HG03565 (cell line): Measurements from ENCODE around the gene TBC1D9B.

Source experiments
- ATAC-seq: cut with Tn5 transposase; IDR thresholded peaks from one replicate; pipeline ENCODE4 v1.9.1; 2021; ENCODE audit warnings: mild to moderate bottlenecking, moderate library complexity; ENCODE audit not compliant: unreplicated experiment

The TBC1D9B gene

DNA sequence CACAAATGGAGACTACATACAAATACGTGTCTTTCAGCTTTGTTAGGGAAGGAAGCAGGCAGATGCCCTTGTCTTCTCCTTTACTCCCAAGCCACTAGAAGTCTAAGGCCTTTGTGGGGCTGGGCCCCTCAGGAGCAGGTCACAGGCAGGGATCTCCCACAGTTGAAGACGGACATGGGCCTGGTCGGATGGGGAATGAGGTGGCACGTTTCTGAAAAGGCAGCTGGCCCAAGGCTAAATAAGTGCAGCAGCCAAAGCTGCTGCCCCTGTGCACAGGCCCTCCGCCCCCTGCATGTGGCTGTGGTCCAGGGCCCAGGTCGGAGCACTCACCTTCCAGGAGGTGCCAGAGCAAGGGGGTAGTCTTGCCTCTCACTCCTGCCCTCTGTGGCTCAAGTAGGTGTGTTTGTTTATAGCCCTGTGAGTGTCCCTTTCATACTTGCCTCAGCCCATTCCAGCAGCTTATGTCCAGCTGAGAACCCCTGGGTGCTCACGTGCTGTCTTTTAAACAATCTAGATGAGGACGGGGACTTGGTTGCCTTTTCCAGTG lies 85.2 kb downstream of the TBC1D9B start:
- no peak for ATAC-seq

DNA sequence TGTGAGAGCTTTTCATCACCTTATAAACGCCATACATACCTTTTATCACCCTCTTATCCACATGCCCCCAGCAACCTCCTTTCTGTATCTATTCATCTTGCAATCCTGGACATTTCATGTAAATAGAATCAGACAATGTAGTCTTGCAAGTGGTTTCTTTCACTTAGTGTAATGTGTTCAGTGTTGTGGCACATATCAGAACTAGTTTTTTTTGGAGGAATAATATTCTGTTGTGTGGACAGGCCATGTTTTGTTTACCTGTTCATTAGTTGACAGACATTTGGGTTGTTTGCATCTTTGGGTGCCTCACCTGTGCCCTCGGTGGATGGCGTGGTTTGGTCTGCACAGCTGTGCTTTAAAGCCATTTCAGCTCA lies 85.7 kb downstream of the TBC1D9B start:
- ATAC-seq, result no peak

DNA sequence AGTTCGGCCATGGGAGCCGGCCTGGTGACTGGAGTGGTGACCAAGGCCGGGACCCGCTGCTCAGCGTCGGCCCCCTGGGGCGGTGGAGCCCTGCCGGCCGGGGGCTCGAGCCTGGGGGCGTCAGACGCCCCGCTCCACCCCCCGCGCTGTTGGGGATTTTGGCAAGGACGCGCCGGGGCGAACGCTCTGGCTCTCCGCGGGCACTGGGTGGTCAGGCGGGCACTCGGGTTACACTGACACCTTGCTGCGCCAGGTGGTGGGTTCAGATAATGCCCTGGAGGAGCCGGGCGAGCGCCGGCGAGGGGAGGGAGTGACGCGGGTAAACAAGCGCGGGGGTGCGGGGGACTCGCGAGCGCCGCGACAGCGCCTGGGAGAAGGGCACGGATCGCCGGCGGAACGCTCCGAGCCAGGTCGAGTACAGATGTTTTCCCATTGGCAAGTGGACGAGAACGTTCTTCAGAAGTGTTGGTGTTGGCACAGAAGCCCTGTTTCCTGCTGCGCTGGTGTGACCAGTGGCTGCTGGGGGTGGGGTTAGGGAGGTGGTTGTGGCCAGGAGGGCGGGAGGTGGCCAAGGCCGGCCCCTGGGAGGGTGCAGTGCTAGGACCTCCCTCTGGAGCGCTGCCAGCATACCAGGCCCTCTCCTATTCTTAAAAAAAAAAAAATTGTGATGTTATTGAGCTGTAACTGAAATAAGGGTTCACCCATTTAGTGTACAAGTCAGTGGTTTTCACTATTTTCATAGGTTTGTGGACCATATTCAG lies 86.2 kb downstream of the TBC1D9B start:
- ATAC-seq, result peak; percentile 35

DNA sequence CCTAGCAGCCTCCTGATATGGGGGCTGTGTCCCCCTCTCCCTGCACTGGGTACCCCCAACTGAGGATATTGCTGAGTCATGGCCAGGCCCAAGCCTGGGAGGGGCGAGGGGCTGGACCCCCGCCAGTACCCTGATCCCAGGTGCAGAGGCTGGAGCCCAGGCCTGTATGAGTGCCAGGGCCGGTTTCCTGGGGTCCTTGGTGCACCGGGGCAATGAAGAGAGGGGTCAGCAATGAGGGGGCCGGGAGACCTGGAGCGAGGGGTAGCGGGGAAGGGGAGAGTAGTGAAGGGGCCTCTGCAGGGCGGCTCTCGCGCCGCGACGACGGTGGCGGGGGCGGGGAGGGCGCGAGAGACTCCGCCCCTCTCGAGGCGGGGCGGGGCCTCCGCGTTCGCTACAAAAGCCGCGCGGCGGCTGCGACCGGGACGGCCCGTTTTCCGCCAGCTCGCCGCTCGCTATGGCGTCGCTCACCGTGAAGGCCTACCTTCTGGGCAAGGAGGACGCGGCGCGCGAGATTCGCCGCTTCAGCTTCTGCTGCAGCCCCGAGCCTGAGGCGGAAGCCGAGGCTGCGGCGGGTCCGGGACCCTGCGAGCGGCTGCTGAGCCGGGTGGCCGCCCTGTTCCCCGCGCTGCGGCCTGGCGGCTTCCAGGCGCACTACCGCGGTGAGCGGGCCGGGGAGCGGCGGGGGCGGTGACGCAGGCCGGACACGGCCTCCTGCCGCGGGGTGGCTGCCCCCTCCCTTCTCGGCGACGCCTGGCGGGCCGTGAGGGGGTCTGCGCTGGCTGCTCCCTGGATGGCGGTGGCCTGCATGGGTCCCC lies 87.0 kb downstream of the TBC1D9B start, which contains the start of gene SQSTM1:
Gene SQSTM1 (plus strand): TSS at position 423 of the 815 bp plus-strand sequence. CDS start 32 bp downstream, at position 455.
- ATAC-seq, result peak; percentile 36

GRCh38 chr5:179820127-179820482 lies 87.6 kb downstream of the TBC1D9B start:
- no peak for ATAC-seq

GRCh38 chr5:179819296-179820126 lies 88.2 kb downstream of the TBC1D9B start:
- no peak for ATAC-seq

- peak; percentile 43 for ATAC-seq
Observed at GRCh38 chr5:179818746-179819295, 88.9 kb downstream of the TBC1D9B start.

DNA sequence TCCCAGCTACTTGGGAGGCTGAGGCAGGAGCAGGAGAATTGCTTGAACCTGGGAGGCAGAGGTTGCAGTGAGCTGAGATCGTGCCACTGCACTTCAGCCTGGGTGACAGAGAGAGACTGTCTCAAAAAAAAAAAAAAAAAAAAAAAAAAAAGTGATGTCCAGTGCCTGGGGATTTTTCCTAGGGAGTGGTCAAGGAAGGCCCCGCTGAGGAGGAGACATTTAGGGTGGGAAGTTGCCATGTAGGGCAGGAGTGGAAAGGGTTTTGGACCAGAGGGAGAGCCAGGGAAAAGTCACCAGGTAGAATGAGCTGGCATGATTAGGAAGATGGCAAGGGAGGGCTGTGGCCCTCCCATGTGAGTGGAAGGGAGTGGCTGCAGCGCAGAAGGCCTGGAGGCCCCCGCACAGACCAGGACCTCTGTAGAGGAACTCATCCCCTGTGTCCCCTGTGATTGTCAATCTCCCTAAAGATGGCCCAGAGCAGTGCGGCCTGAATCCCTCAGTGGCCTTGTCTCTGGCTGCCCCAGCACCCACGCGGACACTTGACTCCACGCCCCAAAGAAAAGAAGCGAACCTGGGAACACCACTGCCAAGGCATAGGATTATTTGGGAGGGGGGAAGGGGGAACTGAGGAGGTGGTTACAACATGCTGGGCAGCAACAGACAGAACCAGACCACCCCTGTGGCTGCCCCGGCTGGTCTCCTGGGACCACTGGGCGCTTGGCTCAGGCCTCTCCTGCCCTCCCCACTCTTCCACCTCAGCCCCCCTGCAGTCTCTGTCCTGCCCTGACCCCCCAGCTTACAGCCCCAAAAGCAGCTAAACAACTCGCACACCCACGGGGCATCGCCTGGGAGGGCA lies 89.6 kb downstream of the TBC1D9B start:
- no peak for ATAC-seq

DNA sequence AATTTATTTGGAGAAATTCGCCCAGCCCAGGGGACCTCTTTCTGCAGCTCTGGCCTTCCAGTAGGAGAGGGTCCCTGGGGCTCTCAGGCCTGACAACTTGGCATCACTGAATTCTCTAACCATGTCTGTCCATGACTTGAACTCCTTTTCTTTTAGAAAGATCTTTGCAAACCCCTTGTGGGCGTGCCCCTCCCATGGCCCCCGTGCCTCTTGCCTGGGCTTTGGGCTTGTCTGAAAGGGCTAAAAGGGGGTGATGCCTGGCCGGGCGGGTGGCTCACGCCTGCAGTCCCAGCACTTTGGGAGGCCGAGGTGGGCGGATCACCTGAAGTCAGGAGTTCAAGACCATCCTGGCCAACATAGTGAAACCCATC lies 90.2 kb downstream of the TBC1D9B start:
- no peak for ATAC-seq

DNA sequence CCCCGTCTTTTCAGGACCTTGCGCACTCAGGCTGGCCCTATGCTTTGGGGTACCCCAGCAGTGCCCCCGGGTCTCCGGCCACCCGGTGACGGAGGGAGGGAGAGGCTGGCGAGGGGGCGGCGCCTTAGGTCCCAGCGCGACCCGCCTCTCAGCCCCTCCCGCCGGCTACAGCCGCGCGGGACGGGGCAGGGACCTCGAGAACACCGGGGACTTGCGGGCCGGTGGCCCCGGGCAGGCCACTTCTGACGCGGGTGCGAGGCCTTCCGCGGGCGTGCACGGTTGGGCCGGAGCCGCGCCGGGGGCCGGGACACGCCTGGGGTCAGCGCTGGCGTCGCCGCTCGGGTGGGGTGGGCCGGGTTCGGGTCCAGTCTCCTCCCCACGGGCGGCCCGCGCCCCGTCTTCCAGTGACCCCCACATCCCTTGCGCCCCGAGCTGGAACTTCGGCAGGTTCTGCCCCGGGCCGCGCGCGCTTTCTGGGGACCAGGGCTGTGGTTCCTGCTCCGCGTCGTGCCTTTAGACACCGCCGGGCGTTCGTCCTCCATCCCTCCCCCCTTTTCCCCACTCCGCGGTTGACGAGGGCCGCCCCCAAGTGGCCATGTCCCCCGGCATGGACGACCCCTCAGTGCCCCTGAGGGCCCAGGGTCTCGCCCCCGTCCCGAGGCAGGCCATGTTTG lies 90.8 kb downstream of the TBC1D9B start:
- no peak for ATAC-seq

- no peak for ATAC-seq
Observed at GRCh38 chr5:179816401-179816795, 91.3 kb downstream of the TBC1D9B start.

DNA sequence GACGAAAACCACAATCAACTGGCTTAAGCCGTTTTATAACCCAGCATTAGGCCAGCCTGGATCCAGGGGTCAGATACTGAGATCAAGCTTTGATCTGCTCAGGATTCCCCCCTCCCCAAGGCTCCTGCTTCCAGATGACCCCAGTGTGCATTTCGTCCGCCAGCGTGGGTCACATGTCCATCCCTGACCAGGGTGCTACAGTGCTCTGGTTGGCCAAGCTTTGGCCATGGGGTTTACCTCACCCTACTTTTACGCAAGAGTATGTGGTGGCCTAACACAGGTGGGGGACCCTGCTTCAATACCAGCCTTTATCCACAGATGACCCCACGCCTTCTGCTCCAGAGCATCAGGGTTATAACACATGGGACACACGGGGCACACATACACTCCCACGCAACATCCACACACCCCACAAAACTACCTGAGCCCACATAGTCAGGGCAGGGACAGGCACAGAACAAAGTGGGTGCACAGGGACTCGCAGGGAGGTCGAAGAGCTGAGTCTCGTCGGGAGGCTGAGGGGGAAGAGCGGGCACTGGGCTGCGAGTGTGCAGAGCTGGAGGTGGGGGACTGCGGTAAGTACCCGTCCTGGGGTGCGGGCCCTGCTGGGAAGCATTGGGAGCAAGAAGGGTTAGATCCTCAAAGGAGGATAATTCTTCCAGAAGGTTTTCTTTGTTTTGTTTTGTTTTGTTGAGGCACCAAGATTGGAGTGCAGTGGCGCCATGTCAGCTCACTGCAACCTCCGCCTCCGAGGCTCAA lies 92.0 kb downstream of the TBC1D9B start:
- ATAC-seq, result no peak

DNA sequence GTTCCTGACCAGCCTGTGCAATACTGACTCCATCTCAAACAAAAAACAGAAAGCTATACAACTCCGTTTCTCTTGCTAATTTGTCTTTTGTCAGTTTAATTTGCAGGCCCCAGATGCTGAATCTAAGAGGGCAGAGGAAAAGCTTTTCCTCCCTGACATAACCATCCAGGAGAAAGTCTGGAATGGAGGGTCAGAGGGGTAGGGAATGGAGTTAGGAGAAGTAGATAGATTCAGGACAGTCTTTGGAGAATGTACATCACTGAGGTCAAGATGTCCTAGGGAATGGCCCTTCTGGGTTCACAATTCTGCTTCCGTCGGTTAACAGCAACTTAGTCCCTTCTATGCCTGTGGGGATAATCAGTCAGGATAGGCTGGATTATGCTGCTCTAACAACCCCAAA lies 93.6 kb downstream of the TBC1D9B start:
- no peak for ATAC-seq

DNA sequence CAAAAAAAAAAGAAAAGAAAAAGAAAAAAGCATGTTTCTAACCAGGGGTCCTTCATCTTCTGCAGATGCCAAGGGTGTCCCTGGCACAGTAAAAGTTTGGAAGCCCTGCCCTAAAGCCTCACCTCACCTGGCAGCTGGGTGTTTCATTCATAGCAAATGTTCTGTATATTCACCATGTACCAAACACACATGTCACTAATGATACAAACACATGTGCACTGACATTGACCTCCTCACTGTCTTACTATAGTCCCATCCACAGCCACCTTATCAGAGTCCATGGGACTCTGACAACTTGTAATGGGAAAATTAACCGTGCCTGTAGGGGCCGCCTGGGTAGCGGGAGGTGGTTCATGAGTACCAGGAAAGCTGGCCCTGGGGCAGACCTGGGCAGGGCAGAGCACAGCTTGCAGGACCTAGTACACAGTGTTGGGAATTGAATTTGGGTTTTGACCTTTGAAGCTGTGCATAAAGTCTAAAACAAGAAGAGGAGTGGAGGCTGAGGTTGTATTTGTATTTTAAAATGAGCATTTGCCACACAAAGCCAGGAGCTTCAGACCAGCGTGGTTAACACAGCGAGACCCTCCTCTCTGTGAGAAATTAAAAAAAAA lies 94.6 kb downstream of the TBC1D9B start:
- ATAC-seq, result no peak

DNA sequence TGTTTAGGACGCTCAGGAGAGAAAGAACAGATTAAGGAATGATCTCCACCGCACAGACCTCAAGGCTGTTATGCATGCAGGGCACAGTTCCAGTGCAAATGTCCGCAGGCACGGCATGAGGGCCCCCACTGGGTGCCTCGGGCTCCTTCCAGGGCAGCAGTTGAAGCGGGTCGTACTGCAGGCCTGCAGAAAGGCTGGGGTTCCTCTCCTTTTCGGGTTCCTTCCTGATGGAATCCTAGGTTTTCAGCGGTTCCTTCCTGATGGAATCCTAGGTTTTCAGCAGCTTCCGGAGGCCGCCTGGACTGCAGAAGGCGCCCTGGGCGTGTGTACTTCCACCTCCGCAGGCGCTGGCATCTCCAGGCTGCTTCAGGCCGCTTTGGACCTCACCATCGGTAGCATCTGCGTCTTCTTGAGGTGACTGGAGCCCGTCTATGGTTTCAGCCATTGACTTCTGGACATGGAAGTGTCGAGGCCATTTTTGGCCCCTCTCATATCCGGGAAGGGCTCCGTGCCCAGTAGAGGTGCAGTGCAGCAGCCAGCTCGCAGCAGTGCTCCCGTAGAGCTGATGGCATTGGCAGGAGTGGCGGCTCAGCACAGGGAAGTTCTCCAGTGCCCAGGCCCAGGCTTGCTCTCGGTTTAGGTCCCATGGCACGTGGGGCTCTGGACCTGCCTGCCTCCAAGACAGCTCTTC lies 95.4 kb downstream of the TBC1D9B start:
- no peak for ATAC-seq
